ENCODE results near the gene CCNY. TPM values are rescaled to one million over a fixed set of nuclear protein-coding genes. Genes with fewer than 3 reads are reported as not detected.

Gene CCNY
- total RNA-seq, 4 donors from 2014 or later: 21.7 to 27.7 (median 24.8) TPM

DNA sequence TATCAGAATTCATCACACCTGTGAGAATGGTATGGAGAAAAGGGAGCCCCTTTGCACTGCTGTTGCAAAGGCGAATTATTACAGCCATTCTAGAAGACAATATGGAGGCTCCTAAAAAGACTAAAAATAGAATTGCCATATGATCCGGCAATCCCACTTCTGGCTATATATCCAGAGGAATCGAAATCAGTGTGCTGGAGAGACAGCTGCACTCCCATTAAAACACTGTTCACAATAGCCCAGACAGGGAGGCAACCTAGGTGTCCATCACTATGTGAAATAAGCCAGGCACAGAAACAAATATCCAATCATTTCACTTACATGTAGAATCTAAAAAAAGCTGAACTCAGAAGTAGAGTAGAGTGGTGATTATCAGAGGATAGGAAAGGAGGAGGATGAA lies 242.8 kb downstream of the CCNY start:
- Histone ChIP-seq H3K4me3 (no peak overlapping the region), H3K4me1 (no peaks in the 10 kb centered on the region), H3K36me3 (peaks cover 0 to 9% (median 0%) of the 10 kb centered on the region in 3 donors), H3K27ac (no peak overlapping the region), H3K27me3 (no peaks in the 10 kb centered on the region), H3K9me3 (no peaks in the 10 kb centered on the region)
- TF ChIP-seq, protein P1, sequence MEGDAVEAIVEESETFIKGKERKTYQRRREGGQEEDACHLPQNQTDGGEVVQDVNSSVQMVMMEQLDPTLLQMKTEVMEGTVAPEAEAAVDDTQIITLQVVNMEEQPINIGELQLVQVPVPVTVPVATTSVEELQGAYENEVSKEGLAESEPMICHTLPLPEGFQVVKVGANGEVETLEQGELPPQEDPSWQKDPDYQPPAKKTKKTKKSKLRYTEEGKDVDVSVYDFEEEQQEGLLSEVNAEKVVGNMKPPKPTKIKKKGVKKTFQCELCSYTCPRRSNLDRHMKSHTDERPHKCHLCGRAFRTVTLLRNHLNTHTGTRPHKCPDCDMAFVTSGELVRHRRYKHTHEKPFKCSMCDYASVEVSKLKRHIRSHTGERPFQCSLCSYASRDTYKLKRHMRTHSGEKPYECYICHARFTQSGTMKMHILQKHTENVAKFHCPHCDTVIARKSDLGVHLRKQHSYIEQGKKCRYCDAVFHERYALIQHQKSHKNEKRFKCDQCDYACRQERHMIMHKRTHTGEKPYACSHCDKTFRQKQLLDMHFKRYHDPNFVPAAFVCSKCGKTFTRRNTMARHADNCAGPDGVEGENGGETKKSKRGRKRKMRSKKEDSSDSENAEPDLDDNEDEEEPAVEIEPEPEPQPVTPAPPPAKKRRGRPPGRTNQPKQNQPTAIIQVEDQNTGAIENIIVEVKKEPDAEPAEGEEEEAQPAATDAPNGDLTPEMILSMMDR (IDR thresholded peaks at IDR 0.05): no peak
- no peak for DNase-seq

DNA sequence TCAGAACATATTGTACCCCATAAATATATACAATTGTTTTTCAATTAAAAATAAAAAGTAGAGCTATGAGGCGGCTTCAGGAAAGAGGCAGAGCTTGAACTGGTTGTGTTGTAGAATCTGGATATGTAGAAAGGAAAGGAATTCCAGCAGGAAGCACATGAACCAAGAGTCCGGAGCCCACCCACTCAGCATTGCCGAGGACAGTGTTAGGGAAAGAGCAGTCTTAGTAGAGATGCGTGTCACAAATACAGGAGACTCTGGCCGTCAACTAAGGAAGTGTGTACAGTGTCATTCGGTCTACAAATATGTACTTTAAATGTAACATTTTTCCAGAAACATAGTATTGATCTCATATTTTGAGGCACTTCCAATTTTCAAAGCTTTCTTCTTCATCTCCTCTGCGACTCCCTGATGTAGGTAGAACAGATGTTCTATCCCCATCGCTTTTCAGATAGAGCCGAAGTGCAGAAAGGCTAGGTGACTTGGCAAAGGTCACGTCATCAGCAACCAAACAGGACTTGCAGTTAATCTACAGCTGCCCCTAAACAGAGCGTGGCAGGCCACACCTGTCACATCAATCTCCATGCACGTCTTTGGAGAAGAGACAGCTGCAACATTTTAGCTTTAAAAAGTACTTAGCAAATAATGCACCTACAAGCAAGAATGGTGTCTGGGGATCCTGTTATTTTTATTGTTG lies 243.6 kb downstream of the CCNY start:
- H3K27me3 ChIP-seq: no peaks in the 10 kb centered on the region
- no peaks in the 10 kb centered on the region for H3K9me3 ChIP-seq
- H3K36me3 ChIP-seq: peaks cover 0 to 2% (median 0%) of the 10 kb centered on the region in 3 donors
- TF ChIP-seq, protein P1 (IDR thresholded peaks at IDR 0.05): no peak
- TF ChIP-seq POLR2A (IDR thresholded peaks at IDR 0.05): no peak
- H3K27ac ChIP-seq: no peak overlapping the region
- no peak for DNase-seq
- no peak overlapping the region for H3K4me3 ChIP-seq
- no peaks in the 10 kb centered on the region for H3K4me1 ChIP-seq

DNA sequence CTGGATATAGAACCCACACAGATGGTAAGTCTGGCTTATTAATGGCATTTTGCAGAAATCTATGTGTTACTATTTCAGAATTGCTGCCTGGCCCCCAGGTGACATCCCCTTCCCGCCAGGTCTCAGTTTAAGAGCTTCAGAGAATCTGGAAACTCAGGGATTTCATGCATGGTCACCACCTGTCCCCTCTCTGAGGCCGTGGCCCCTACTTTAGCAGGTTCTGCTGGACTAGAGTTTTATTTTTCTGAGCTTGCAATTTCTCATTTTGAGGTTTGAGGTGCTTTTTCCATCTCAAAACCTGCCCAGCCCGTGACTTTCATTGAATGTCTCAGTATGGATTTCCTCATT lies 244.1 kb downstream of the CCNY start:
- Histone ChIP-seq H3K4me3 (no peak overlapping the region), H3K4me1 (no peaks in the 10 kb centered on the region), H3K27ac (no peak overlapping the region), H3K27me3 (no peaks in the 10 kb centered on the region), H3K9me3 (no peaks in the 10 kb centered on the region), H3K36me3 (no peaks in the 10 kb centered on the region)
- no peak for DNase-seq
- TF ChIP-seq POLR2A (IDR thresholded peaks at IDR 0.05): no peak
- TF ChIP-seq, protein P1 (IDR thresholded peaks at IDR 0.05): no peak

DNA sequence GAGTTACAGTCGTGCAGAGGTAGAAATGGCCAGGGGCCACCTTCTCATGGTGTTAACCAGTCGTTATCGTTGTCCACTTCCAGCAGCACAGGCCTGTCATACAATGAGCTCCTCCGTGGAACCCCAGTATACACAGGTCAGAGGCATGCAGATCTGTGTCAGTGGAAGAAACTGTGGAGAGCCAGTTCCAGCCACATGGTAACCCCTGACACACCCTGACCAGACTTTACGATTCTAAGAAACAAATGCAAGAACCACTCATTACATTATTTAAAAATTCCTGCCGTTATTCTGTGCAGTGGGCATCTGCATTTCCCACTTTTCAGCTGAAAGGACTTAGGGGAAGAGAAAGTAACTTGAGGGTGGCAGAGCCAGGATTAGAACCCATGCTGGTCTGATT lies 245.3 kb downstream of the CCNY start:
- no peaks in the 10 kb centered on the region for H3K4me1 ChIP-seq
- TF ChIP-seq POLR2A (IDR thresholded peaks at IDR 0.05): no peak
- TF ChIP-seq, protein P1 (IDR thresholded peaks at IDR 0.05): no peak
- no peak for DNase-seq
- H3K36me3 ChIP-seq: no peaks in the 10 kb centered on the region
- H3K9me3 ChIP-seq: no peaks in the 10 kb centered on the region
- H3K27me3 ChIP-seq: no peaks in the 10 kb centered on the region
- no peak overlapping the region for H3K4me3 ChIP-seq
- H3K27ac ChIP-seq: no peak overlapping the region

DNA sequence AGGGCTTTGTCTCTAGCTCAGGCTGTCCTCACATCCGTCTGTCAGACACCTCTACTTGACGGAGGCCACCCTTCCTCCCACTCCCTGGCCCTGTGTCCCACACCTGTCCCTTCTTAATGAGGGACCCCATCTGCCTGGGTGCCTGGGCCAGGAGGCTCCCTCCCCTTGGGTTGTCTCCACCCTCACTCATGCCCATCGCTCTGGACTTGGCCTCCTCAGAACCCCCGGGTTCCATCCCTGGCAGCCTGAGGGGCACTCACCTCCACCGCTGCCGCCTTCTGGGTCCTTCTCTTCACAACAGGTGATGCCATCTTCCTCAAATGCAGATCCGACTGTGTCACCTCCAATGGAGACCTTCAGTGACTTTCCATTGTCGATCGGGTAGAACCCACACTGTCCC lies 248.6 kb downstream of the CCNY start:
- H3K4me1 ChIP-seq: no peaks in the 10 kb centered on the region
- H3K27me3 ChIP-seq: no peaks in the 10 kb centered on the region
- TF ChIP-seq, protein P1 (IDR thresholded peaks at IDR 0.05): no peak
- TF ChIP-seq POLR2A (IDR thresholded peaks at IDR 0.05): no peak
- DNase-seq: no peak
- no peaks in the 10 kb centered on the region for H3K9me3 ChIP-seq
- no peaks in the 10 kb centered on the region for H3K36me3 ChIP-seq
- H3K27ac ChIP-seq: no peak overlapping the region
- H3K4me3 ChIP-seq: no peak overlapping the region

DNA sequence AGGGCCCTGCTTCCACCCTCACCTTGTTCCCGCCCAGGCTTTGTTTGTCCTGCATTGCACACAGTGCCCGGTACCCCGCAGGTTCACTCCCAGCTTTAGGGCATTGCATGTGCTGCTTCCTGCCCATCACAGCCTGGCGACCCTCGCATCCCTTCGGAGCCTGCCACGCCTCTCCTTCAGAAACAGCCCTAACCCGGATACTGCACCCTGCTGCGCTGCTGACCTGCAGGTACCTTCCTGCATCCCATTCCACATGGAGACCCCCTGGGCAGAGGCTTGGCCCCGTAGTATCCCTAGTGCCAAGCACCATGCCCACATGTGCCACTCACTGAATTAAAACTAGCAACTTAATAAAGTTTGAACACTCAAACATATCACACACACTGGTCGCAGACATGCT lies 249.0 kb downstream of the CCNY start:
- no peaks in the 10 kb centered on the region for H3K27me3 ChIP-seq
- no peak for DNase-seq
- H3K9me3 ChIP-seq: no peaks in the 10 kb centered on the region
- H3K4me3 ChIP-seq: no peak overlapping the region
- H3K4me1 ChIP-seq: no peaks in the 10 kb centered on the region
- peak overlapping the region in 1 of 4 donors; percentile 25 for H3K27ac ChIP-seq
- no peaks in the 10 kb centered on the region for H3K36me3 ChIP-seq
- TF ChIP-seq POLR2A (IDR thresholded peaks at IDR 0.05): no peak
- TF ChIP-seq, protein P1 (IDR thresholded peaks at IDR 0.05): no peak

Measured in Peyer's patch (tissue), 4 donors.